ENCODE measurements around the gene AP2A2. TPM values are rescaled to one million over a fixed set of nuclear protein-coding genes. Genes with fewer than 3 reads are reported as not detected.
A peak's percentile ranks its signal among the peaks of the same experiment; 100 is the strongest.
"Not testable (repeated sequence)": the region's sequence is repeated elsewhere in the genome, so short reads cannot be mapped to it uniquely, and the experiment has no call there.

Gene AP2A2
- total RNA-seq, 2 experiments from 2014 or later: 49.1 to 52.1 TPM

DNA sequence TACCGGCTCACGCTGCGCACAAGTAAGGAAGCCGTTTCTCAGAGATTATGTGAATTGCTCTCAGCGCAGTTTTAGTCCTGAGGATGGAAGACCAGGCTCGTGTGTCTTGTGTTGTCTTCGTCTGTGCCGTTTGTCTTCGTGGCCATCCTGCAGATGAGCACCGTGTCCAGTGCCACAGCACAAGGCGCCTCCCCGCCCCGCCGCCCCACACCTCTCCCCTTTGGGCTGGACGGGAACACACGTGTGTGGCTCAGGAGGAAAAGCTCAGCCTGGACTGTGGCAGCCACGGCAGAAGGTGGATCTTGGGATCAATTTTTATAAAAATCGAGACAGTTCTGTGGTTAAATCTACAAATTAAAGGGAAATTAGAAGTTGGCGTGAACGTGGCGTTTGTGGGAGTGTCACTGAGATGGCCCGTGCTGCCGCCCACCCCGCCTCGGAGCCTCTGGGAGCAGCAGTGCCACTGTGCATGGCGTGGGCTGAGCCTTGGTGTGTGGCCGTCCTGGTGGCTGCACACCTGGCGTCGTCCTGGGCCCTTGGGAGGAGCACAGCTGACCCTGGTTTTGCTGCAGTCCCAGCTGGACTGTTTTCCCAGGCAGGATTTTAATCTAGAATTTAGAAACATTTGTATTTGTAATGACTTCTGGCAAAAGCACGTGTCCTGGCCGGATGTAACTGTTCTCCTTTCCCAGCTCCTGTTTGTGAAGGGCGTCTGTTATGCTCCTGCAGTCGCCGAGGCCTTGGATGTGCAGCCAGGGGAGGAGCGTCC is 85.1 kb downstream of the AP2A2 start:
- no peak overlapping the region for H3K27ac Mint-ChIP-seq
- peaks cover 2% of the 10 kb centered on the region for H3K36me3 Mint-ChIP-seq
- no peaks in the 10 kb centered on the region for H3K4me1 Mint-ChIP-seq

DNA sequence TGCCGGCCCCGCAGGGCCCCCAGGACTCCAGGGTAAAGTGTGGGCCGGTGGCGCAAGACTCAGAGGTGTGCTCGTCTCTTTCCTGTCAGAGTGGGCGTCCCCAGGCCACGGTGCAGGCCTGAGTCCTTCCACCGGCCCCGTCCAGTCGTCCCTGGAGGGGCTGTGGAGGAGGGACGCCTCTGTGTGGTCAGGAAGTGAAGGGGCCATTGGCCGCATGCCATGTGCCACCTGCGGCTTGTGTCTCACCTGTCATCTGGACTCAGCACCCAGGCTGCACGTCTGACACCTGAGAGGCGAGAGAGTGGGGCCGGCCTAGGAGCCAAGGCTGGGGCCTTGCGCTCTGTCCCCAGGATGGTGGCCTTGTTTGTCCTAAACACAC is 85.6 kb downstream of the AP2A2 start:
- Mint-ChIP-seq H3K27me3 (no peaks in the 10 kb centered on the region), H3K36me3 (peaks cover 2% of the 10 kb centered on the region), H3K27ac (no peak overlapping the region), H3K4me1 (no peaks in the 10 kb centered on the region), H3K9me3 (no peaks in the 10 kb centered on the region), H3K4me3 (no peak overlapping the region)
- POLR2A ChIA-PET: no interaction called here
- DNase-seq: no peak
- ATAC-seq (ENCODE audit: low read depth): no peak

More for the DNA sequence above, 85.1 kb downstream of the AP2A2 start:
- Mint-ChIP-seq H3K27me3 (no peaks in the 10 kb centered on the region), H3K9me3 (no peaks in the 10 kb centered on the region), H3K4me3 (no peak overlapping the region)
- POLR2A ChIA-PET: no interaction called here
- ATAC-seq (ENCODE audit: low read depth) (no peak), DNase-seq (no peak)

DNA sequence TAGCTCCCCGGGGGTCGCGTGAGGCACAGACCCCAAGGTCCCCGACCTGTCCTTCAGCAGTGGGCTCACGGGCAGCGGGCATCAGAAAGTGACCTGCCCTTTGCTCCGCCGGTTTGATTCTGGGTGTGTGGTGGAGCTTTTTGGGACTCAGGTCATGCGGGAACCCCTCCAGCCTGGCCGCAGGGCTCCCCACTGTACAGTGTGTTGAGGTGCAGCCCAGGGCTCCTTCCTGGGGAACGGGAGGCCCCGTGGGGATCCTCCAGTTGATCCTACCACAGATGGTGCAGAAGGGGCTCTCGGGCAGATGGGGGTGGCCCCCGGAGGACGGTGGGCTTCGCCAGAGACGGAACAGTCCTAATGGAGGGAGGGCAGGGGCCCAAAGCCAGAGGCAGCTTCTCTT is 86.6 kb downstream of the AP2A2 start:
- Mint-ChIP-seq H3K4me3 (no peak overlapping the region), H3K9me3 (peaks cover 9% of the 10 kb centered on the region), H3K36me3 (peaks cover 11% of the 10 kb centered on the region), H3K27me3 (no peaks in the 10 kb centered on the region), H3K4me1 (peaks cover 9% of the 10 kb centered on the region), H3K27ac (no peak overlapping the region)
- DNase-seq (no peak), ATAC-seq (ENCODE audit: low read depth) (no peak)
- POLR2A ChIA-PET: no interaction called here

DNA sequence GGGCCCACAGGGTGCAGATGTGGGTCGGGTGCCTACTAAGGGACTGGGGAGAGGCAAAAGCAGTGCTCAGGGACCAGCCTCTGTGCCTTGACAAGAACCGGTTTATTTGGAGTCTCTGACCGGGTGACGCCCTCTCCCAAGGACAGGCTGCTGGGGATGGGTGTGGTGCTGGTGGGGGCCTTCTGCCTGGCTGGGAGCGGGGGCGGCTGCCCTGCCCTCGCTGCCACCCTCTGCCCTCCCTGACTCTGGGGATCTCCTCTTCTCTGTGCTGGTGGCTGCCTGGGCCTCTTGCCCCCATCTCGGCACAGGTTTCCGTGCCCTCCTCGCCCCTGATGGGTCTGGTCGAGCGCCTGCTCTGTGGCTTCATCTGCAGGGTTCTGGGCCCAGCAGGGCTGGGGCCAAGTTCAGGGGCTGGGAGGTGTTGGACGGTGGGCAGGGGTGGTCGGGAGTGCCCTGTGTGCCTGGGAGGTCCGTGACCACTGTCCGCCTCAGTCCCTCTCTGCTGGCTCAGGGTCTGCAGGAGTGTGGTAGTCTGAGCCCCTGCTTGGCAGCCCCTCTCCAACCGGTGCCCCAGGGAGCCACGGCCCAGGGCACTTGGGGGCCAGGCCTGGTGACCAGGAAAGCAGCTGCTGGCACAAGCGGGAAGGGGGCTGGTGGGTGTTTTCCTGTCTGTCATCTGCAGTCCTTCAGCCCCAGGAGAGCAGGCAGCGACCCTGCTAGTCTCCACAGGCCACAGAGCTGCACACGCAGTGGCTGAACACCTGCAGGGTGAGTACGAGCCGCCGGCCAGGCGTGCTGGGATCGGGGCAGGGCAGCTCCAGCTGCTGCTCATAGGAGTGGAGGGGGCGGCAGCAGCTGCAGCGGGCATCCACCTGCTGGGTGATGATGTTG is 87.3 kb downstream of the AP2A2 start:
- no peak for DNase-seq

DNA sequence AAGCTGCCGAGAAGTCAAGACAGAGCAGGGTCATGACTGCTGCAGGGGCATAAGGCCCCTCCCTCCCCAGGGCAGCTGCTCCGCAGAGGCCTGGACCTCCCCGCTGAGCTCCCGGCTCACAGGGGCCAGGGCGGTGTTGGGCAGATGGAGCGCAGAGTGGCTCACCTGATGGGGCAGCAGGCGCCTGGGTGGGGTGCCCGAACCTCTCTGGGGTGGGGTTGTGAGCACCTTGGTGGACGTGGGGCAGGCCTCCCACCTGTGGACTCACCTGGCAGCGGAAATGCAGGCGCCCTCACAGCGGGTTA is 87.9 kb downstream of the AP2A2 start:
- Mint-ChIP-seq H3K36me3 (peaks cover 20% of the 10 kb centered on the region), H3K27me3 (no peaks in the 10 kb centered on the region), H3K9me3 (peaks cover 18% of the 10 kb centered on the region), H3K4me1 (peaks cover 17% of the 10 kb centered on the region), H3K4me3 (no peak overlapping the region), H3K27ac (no peak overlapping the region)
- ATAC-seq (ENCODE audit: low read depth) (no peak), DNase-seq (no peak)
- POLR2A ChIA-PET: no interaction called here

More for the DNA sequence above, 87.3 kb downstream of the AP2A2 start:
- Mint-ChIP-seq H3K4me1 (peaks cover 14% of the 10 kb centered on the region), H3K36me3 (peaks cover 17% of the 10 kb centered on the region), H3K9me3 (peaks cover 15% of the 10 kb centered on the region), H3K27ac (no peak overlapping the region), H3K4me3 (no peak overlapping the region), H3K27me3 (no peaks in the 10 kb centered on the region)
- POLR2A ChIA-PET: no interaction called here
- no peak for ATAC-seq (ENCODE audit: low read depth)

DNA sequence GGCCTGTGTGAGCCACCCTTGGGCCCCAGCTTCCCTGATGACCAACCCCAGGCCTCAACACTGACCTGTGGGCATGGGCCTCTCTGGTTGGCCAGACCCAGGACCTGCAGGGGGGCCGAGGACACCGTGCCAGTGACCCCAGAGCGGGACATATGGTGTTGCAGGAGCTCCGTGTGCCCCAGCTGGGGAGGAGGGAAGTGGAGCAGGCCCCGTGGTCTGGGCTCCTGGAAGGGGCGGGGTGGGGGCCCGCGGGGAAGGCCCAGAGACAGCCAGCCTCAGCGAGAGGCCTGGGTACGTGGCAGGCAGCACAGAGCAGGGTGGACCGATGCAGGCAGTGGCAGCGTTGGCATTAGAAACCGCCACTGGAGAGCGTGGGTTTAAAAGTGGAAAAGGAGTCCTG is 88.6 kb downstream of the AP2A2 start:
- no peaks in the 10 kb centered on the region for H3K27me3 Mint-ChIP-seq
- POLR2A ChIA-PET: no interaction called here
- no peak overlapping the region for H3K4me3 Mint-ChIP-seq
- H3K9me3 Mint-ChIP-seq: peaks cover 18% of the 10 kb centered on the region
- H3K36me3 Mint-ChIP-seq: peaks cover 20% of the 10 kb centered on the region
- ATAC-seq (ENCODE audit: low read depth) (no peak), DNase-seq (no peak)
- H3K4me1 Mint-ChIP-seq: peaks cover 17% of the 10 kb centered on the region
- no peak overlapping the region for H3K27ac Mint-ChIP-seq

DNA sequence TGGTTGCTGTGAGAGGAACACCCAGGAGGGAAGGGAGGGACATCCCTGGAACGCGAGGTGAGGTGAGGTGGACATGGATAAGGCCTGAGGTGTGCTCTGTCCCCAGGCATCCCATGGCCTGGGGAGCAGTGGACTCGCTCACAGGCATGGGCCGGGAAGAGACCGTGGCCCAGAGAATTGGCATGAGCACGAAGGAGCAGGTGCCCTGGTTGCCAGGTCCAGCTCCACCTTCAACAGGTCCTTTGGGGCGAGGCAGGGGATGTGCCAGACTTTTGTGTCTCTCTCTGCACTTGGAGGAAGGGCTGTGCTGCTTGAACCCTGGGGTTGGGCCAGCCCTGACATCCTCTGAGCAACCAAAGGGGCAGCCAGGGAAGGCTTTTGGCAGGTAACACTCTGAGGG is 89.4 kb downstream of the AP2A2 start:
- Mint-ChIP-seq H3K36me3 (peaks cover 18% of the 10 kb centered on the region), H3K4me3 (no peak overlapping the region), H3K27me3 (no peaks in the 10 kb centered on the region), H3K9me3 (peaks cover 18% of the 10 kb centered on the region), H3K4me1 (peaks cover 17% of the 10 kb centered on the region), H3K27ac (no peak overlapping the region)
- no peak for ATAC-seq (ENCODE audit: low read depth)
- no peak for DNase-seq
- POLR2A ChIA-PET: no interaction called here

DNA sequence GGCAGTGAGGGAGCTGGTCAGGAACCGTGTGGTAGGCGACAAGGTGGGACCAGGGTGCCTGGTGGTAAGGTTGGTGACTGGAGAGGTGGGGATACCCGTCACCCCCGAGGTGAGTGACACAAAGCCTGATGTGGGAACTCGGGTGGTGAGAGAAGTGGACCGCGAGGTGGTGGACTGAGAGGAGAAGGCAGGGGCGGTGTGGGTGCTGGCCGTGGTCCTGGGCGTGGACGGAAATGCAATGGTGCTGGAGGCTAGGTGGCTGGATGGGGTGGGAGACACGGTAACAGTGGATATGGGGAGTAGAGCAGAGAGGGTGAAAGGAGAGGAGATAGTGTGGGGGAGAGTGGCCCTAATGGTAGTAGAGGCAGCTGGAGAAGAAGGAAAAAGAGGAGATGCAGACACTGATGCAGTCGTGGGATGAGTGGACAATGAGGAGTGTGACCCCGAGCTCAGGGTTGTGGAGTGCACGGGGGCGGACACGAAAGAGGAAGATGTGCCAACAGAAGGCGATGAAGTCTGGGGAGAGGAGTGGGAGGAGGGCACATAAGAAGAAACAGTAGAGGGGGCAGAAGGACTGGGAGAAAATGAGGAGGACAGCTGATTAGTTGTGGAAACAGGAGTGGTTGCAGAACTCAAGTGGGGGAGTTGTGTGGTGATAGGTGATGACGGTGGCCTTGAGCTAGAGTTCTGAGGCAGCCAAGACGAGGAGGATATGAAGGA is 90.3 kb downstream of the AP2A2 start:
- Mint-ChIP-seq H3K4me3 (no peak overlapping the region), H3K36me3 (peaks cover 18% of the 10 kb centered on the region), H3K27me3 (no peaks in the 10 kb centered on the region), H3K4me1 (peaks cover 17% of the 10 kb centered on the region), H3K27ac (no peak overlapping the region), H3K9me3 (peaks cover 18% of the 10 kb centered on the region)
- POLR2A ChIA-PET: no interaction called here
- DNase-seq (no peak), ATAC-seq (ENCODE audit: low read depth) (no peak)

DNA sequence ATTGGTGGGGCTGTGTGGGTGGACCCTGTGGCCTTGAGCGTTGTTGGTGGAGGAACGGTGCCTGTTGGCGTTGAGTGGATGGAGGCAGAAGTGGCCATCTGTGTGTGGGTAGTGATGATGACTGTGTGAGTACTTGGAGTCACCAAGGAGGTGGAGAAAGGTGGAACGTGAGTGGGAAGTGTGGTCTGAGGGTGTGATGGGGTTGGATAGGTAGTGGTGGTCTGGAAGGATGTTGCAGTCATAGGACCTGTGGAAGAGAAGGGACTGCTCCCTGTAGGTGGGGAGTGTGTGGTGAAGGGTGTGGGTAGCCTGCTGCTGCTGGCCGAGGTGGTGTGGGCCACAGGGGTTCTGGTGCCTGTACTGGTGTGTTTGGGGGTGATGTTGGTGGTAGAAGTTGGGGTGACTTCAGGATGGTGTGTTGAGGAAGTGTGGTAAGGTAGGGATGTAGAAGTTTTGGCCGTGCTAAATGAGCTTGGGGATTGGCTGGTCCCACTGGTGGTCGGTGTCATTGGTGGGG is 91.0 kb downstream of the AP2A2 start:
- Mint-ChIP-seq H3K27ac (peak overlapping the region; percentile 1), H3K36me3 (peaks cover 18% of the 10 kb centered on the region), H3K4me1 (peaks cover 17% of the 10 kb centered on the region), H3K9me3 (peaks cover 18% of the 10 kb centered on the region)
- POLR2A ChIA-PET, H3K4me3 Mint-ChIP-seq, H3K27me3 Mint-ChIP-seq, DNase-seq: not testable (repeated sequence)
- ATAC-seq (ENCODE audit: low read depth): peak; percentile 19

DNA sequence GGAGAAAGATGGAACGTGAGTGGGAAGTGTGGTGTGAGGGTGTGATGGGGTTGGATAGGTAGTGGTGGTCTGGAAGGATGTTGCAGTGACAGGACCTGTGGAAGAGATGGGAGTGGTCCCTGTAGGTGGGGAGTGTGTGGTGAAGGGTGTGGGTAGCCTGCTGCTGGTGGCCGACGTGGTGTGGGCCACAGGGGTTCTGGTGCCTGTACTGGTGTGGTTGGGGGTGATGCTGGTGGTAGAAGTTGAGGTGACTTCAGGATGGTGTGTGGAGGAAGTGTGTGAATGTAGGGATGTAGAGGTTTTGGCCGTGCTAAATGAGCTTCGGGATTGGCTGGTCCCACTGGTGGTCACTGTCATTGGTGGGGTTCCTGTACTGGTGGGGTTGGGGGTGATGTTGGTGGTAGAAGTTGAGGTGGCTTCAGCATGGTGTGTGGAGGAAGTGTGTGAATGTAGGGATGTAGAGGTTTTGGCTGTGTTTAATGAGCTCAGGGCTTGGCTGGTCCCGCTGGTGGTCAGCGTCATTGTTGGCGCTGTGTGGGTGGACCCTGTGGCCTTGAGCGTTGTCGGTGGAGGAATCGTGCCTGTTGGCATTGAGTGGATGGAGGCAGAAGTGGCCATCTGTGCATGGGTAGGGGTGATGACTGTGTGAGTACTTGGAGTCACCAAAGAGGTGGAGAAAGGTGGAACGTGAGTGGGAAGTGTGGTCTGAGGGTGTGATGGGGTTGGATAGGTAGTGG is 91.8 kb downstream of the AP2A2 start:
- Mint-ChIP-seq H3K27me3 (no peaks in the 10 kb centered on the region), H3K27ac (no peak overlapping the region), H3K4me1 (peaks cover 17% of the 10 kb centered on the region), H3K4me3 (no peak overlapping the region), H3K9me3 (peaks cover 18% of the 10 kb centered on the region), H3K36me3 (peaks cover 18% of the 10 kb centered on the region)
- ATAC-seq (ENCODE audit: low read depth) (no peak), DNase-seq (no peak)
- POLR2A ChIA-PET: no interaction called here

DNA sequence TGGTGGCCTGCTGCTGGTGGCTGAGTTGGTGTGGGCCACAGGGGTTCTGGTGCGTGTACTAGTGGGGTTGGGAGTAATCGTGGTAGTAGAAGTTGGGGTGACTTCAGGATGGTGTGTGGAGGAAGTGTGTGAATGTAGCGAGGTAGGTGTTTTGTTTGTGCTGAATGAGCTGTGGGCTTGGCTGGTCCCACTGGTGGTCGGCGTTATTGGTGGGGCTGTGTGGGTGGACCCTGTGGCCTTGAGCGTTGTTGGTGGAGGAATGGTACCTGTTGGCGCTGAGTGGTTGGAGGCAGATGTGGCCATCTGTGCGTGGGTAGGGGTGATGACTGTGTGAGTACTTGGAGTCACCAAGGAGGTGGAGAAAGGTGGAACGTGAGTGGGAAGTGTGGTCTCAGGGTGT is 92.4 kb downstream of the AP2A2 start:
- DNase-seq: no peak
- Mint-ChIP-seq H3K27ac (no peak overlapping the region), H3K9me3 (peaks cover 18% of the 10 kb centered on the region), H3K4me1 (peaks cover 17% of the 10 kb centered on the region), H3K4me3 (no peak overlapping the region), H3K36me3 (peaks cover 18% of the 10 kb centered on the region), H3K27me3 (no peaks in the 10 kb centered on the region)
- no peak for ATAC-seq (ENCODE audit: low read depth)
- POLR2A ChIA-PET: no interaction called here

DNA sequence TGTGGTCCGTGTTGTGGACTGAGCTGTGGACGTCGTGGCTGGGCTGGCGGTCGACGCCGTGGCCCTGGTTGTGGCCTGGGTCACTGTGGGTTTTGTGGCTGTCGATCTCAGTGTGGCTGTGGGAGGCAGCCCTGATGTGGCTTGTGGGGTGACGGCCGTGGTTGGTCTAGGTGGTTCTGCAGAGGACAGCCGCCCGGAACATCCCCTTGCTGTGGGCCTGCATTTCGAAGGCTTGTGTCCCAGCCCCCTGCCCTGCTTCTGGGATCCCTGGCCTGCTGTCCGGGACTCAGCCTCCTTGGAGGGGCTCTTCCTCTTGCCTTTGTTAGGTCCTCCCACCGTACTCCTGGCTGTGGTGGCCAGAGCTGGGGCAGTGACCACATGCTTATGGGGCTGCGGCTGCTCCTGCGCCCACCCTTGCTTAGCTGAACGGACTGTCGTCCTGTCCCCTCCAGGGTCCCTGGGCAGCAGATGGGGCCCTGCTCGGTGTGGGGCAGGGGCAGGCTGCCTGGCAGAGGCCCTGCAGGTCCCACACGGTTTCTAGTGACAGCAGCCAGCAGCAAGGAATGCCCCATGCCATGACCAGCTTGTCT is 93.7 kb downstream of the AP2A2 start:
- DNase-seq (no peak), ATAC-seq (ENCODE audit: low read depth) (no peak)
- H3K4me1 Mint-ChIP-seq: peaks cover 17% of the 10 kb centered on the region
- H3K27ac Mint-ChIP-seq: no peak overlapping the region
- peaks cover 18% of the 10 kb centered on the region for H3K9me3 Mint-ChIP-seq
- no peaks in the 10 kb centered on the region for H3K27me3 Mint-ChIP-seq
- no peak overlapping the region for H3K4me3 Mint-ChIP-seq
- POLR2A ChIA-PET: no interaction called here
- peaks cover 18% of the 10 kb centered on the region for H3K36me3 Mint-ChIP-seq

All from activated naive CD8-positive, alpha-beta T cell treated with anti-CD3 and anti-CD28 coated beads, Interleukin-2, amount 10 ng/mL, durations not matched to agents 7 days and 5 days (primary cell).